Tibial artery (tissue), 4 donors: ENCODE data around the gene KRT85.
"Not testable (repeated sequence)": the region's sequence is repeated elsewhere in the genome, so short reads cannot be mapped to it uniquely, and the experiment has no call there.

Experiments
- DNase-seq, 2 donors: peaks; one replicate each; pipeline ENCODE4 v3.0.0-alpha.2; 2019
- H3K27ac ChIP-seq, 2 donors: fragments of 200-600 bp; sonication (generic) in 1 of 2; 1 replicate in 1 of 2; 2 replicates in 1 of 2; pipeline ENCODE4 v1.5.1; 2018 to 2019; ENCODE audit warnings: mild to moderate bottlenecking in 1 of 2
- H3K27me3 ChIP-seq, 2 donors: fragments of 200-600 bp; sonication (generic) in 1 of 2; one replicate each; pipeline versions ENCODE4 v1.5.1 to v1.6.0; 2016 to 2019
- H3K36me3 ChIP-seq, 3 donors: fragments of 200-600 bp; sonication (generic) in 2 of 3; one replicate each; pipeline ENCODE4 v1.5.1; 2016 to 2019; ENCODE audit warnings: mild to moderate bottlenecking in 2 of 3
- H3K4me1 ChIP-seq, 4 donors: fragments of 200-600 bp; sonication (generic) in 2 of 4; 1 replicate in 3 of 4; 2 replicates in 1 of 4; pipeline ENCODE4 v1.5.1; 2016 to 2019
- H3K4me3 ChIP-seq, 2 donors: fragments of 200-600 bp; sonication (generic) in 1 of 2; 1 replicate in 1 of 2; 2 replicates in 1 of 2; pipeline ENCODE4 v1.5.1; 2018 to 2019; ENCODE audit warnings: mild to moderate bottlenecking in 2 of 2
- H3K9me3 ChIP-seq, 3 donors: fragments of 200-600 bp; sonication (generic) in 1 of 3; one replicate each; pipeline ENCODE4 v1.5.1; 2016 to 2019
- CTCF ChIP-seq, 2 experiments: fragments of 200-600 bp in 1 of 2; fragments of 450-650 bp in 1 of 2; IDR thresholded peaks; one replicate each; pipeline ENCODE4 v1.5.1; 2017 to 2019; ENCODE audit warnings: antibody characterized with exemption in 2 of 2, mild to moderate bottlenecking in 1 of 2, moderate library complexity in 1 of 2
- intact Hi-C: fragments of 100-400 bp; cut with DNase I; formaldehyde crosslinking; loops from one replicate; pipeline ENCODE4 v1.15.0; 2023; ENCODE audit warnings: low total_unique reads

Gene KRT85

GRCh38 chr12:52347016-52347415 lies 20.3 kb downstream of the KRT85 start:
- H3K36me3 ChIP-seq = no peaks in the 10 kb centered on the region
- H3K4me1 ChIP-seq = peaks cover 0 to 24% (median 14%) of the 10 kb centered on the region in 4 donors
- intact Hi-C loops = no loop called here
- peak in 1 of 2 donors; percentile 43 for DNase-seq
- peak overlapping the region in 1 of 2 donors; percentile 14 for H3K27ac ChIP-seq
- no peak for TF ChIP-seq CTCF (IDR thresholded peaks at IDR 0.05)
- H3K9me3 ChIP-seq = peaks cover 0 to 5% (median 0%) of the 10 kb centered on the region in 3 donors
- no peaks in the 10 kb centered on the region for H3K27me3 ChIP-seq
- no peak overlapping the region for H3K4me3 ChIP-seq

GRCh38 chr12:52346593-52346992 lies 20.7 kb downstream of the KRT85 start:
- no peaks in the 10 kb centered on the region for H3K36me3 ChIP-seq
- peak overlapping the region in 1 of 2 donors; percentile 25 for H3K27ac ChIP-seq
- intact Hi-C loops = no loop called here
- H3K4me3 ChIP-seq = no peak overlapping the region
- peak; percentile 25 to 67 for DNase-seq
- peaks cover 0 to 5% (median 0%) of the 10 kb centered on the region in 3 donors for H3K9me3 ChIP-seq
- H3K4me1 ChIP-seq = peaks cover 0 to 19% (median 10%) of the 10 kb centered on the region in 4 donors
- no peaks in the 10 kb centered on the region for H3K27me3 ChIP-seq
- TF ChIP-seq CTCF (IDR thresholded peaks at IDR 0.05) = no peak

GRCh38 chr12:52345041-52345440 lies 22.2 kb downstream of the KRT85 start:
- H3K4me3 ChIP-seq, intact Hi-C loops: not testable (repeated sequence)

GRCh38 chr12:52344111-52344510 lies 23.2 kb downstream of the KRT85 start:
- intact Hi-C loops = no loop called here
- Histone ChIP-seq H3K27ac (no peak overlapping the region), H3K27me3 (no peaks in the 10 kb centered on the region), H3K4me1 (peaks cover 0 to 11% (median 5%) of the 10 kb centered on the region in 4 donors), H3K36me3 (no peaks in the 10 kb centered on the region), H3K9me3 (peaks cover 0 to 5% (median 0%) of the 10 kb centered on the region in 3 donors), H3K4me3 (no peak overlapping the region)
- no peak for TF ChIP-seq CTCF (IDR thresholded peaks at IDR 0.05)
- no peak for DNase-seq

More at GRCh38 chr12:52345041-52345440, 22.2 kb downstream of the KRT85 start:
- not testable (repeated sequence) for DNase-seq, H3K27ac ChIP-seq, H3K36me3 ChIP-seq, H3K9me3 ChIP-seq, H3K27me3 ChIP-seq
- H3K4me1 ChIP-seq = peaks cover 0 to 11% (median 5%) of the 10 kb centered on the region in 4 donors

GRCh38 chr12:52343550-52343949 lies 23.7 kb downstream of the KRT85 start:
- H3K27ac ChIP-seq = no peak overlapping the region
- H3K9me3 ChIP-seq = peaks cover 0 to 5% (median 0%) of the 10 kb centered on the region in 3 donors
- peaks cover 0 to 11% (median 5%) of the 10 kb centered on the region in 4 donors for H3K4me1 ChIP-seq
- no peaks in the 10 kb centered on the region for H3K36me3 ChIP-seq
- H3K27me3 ChIP-seq = no peaks in the 10 kb centered on the region
- no peak overlapping the region for H3K4me3 ChIP-seq
- DNase-seq = no peak
- TF ChIP-seq CTCF (IDR thresholded peaks at IDR 0.05) = no peak
- intact Hi-C loops = no loop called here

GRCh38 chr12:52342781-52343490 lies 24.3 kb downstream of the KRT85 start:
- Histone ChIP-seq H3K27ac (no peak overlapping the region), H3K36me3 (no peaks in the 10 kb centered on the region), H3K27me3 (no peaks in the 10 kb centered on the region), H3K4me1 (peaks cover 0 to 11% (median 5%) of the 10 kb centered on the region in 4 donors), H3K9me3 (peaks cover 0 to 5% (median 0%) of the 10 kb centered on the region in 3 donors), H3K4me3 (no peak overlapping the region)
- no peak for DNase-seq
- TF ChIP-seq CTCF (IDR thresholded peaks at IDR 0.05) = no peak
- intact Hi-C loops = no loop called here
